ENCODE data around the gene KCNRG.

- TF ChIP-seq PREB (CRISPR knock-in tag; IDR thresholded peaks at IDR 0.05) (no peak), LEF1 (IDR thresholded peaks at IDR 0.05) (no peak), KLF1 (tag; IDR thresholded peaks at IDR 0.05) (no peak), NR1H2 (CRISPR knock-in tag; IDR thresholded peaks at IDR 0.05) (no peak), RAD21 (CRISPR knock-in tag; conservative IDR thresholded peaks at IDR 0.05 in 1 of 2, IDR thresholded peaks at IDR 0.05 in 1 of 2) (no peak), CTCF (IDR thresholded peaks at IDR 0.05 in 2 of 3, conservative IDR thresholded peaks at IDR 0.05 in 1 of 3; ENCODE audit: insufficient read depth in 2 of 3, low read depth in 1 of 3, low read length in 3 of 3) (no peak), ZFX (CRISPR knock-in tag; IDR thresholded peaks at IDR 0.05) (no peak), ZNF592 (IDR thresholded peaks at IDR 0.05) (no peak), SUPT5H (IDR thresholded peaks at IDR 0.05) (no peak), NFYB (IDR thresholded peaks at IDR 0.05; ENCODE audit: extremely low read depth, insufficient read length) (no peak), CREB3 (tag; conservative IDR thresholded peaks at IDR 0.05; ENCODE audit: low read depth) (no peak), FOS (IDR thresholded peaks at IDR 0.05; ENCODE audit: extremely low read depth, insufficient read length) (no peak), ZNF324 (CRISPR knock-in tag; IDR thresholded peaks at IDR 0.05) (no peak)
Measured at GRCh38 chr13:50015258-50015657, at the start of gene KCNRG.
